ENCODE results near the gene AHDC1. TPM values are rescaled to one million over a fixed set of nuclear protein-coding genes. Genes with fewer than 3 reads are reported as not detected.

The AHDC1 gene
- total RNA-seq, 2 experiments from 2014 or later = 26.3 to 27.6 TPM

- CTCF ChIA-PET = interaction anchor here (0.9 to 25.3 kb wide), 7 partner anchors 12 to 231 kb away, joined by 3 to 533 read pairs (median 3); partner anchors contain the start of genes AHDC1 and IFI6
- Mint-ChIP-seq H3K36me3 (ENCODE audit: low read depth) (no peaks in the 10 kb centered on the region), H3K4me1 (ENCODE audit: low read depth) (peaks cover 44% of the 10 kb centered on the region), H3K4me3 (no peak overlapping the region), H3K27me3 (no peaks in the 10 kb centered on the region), H3K27ac (peak overlapping the region; percentile 85), H3K9me3 (no peaks in the 10 kb centered on the region)
- intact Hi-C loops (cut with micrococcal nuclease) = no loop called here
- DNase-seq (peak; percentile 75), ATAC-seq (peak; percentile 86)
- no peak for TF ChIP-seq CTCF (IDR thresholded peaks at IDR 0.05)
- POLR2A ChIA-PET = interaction anchor here (0.7 to 13.7 kb wide), 4 partner anchors 12 to 45 kb away, joined by 3 to 98 read pairs (median 7); no protein-coding TSS in a partner anchor
These were observed 14.6 kb upstream of the AHDC1 start for GRCh38 chr1:27618341-27619082.

GRCh38 chr1:27617420-27617819, 13.5 kb upstream of the AHDC1 start:
- H3K4me1 Mint-ChIP-seq (ENCODE audit: low read depth) = peaks cover 44% of the 10 kb centered on the region
- ChIA-PET CTCF (interaction anchor here (1.0 to 25.3 kb wide), 4 partner anchors 11 to 49 kb away, joined by 3 to 533 read pairs (median 58); partner anchors contain the start of genes AHDC1 and IFI6), POLR2A (interaction anchor here (1.0 to 13.7 kb wide), 4 partner anchors 10 to 46 kb away, joined by 3 to 98 read pairs (median 4); partner anchors contain the start of gene AHDC1)
- intact Hi-C loops (cut with micrococcal nuclease) = no loop called here
- H3K9me3 Mint-ChIP-seq = no peaks in the 10 kb centered on the region
- TF ChIP-seq CTCF (IDR thresholded peaks at IDR 0.05) = no peak
- H3K36me3 Mint-ChIP-seq (ENCODE audit: low read depth) = no peaks in the 10 kb centered on the region
- ATAC-seq (no peak), DNase-seq (no peak)
- no peak overlapping the region for H3K4me3 Mint-ChIP-seq
- no peaks in the 10 kb centered on the region for H3K27me3 Mint-ChIP-seq
- peak overlapping the region; percentile 85 for H3K27ac Mint-ChIP-seq

GRCh38 chr1:27616441-27616840, 12.5 kb upstream of the AHDC1 start:
- Mint-ChIP-seq H3K9me3 (no peaks in the 10 kb centered on the region), H3K4me3 (no peak overlapping the region), H3K27me3 (no peaks in the 10 kb centered on the region), H3K36me3 (ENCODE audit: low read depth) (no peaks in the 10 kb centered on the region), H3K4me1 (ENCODE audit: low read depth) (peaks cover 44% of the 10 kb centered on the region), H3K27ac (no peak overlapping the region)
- ATAC-seq (no peak), DNase-seq (no peak)
- intact Hi-C loops (cut with micrococcal nuclease) = no loop called here
- POLR2A ChIA-PET = interaction anchor here (0.6 to 13.7 kb wide), 4 partner anchors 13 to 203 kb away, joined by 3 to 98 read pairs (median 4); partner anchors contain the start of gene AHDC1
- CTCF ChIA-PET = interaction anchor here (0.9 to 25.3 kb wide), 5 partner anchors 9 to 60 kb away, joined by 3 to 533 read pairs (median 4); partner anchors contain the start of genes AHDC1 and IFI6
- peak; percentile 20 for TF ChIP-seq CTCF (IDR thresholded peaks at IDR 0.05)

GRCh38 chr1:27615346-27616192, 11.6 kb upstream of the AHDC1 start:
- intact Hi-C loops (cut with micrococcal nuclease) = no loop called here
- POLR2A ChIA-PET = interaction anchor here (0.6 to 13.7 kb wide), 3 partner anchors 14 to 204 kb away, joined by 3 to 98 read pairs (median 3); no protein-coding TSS in a partner anchor
- Mint-ChIP-seq H3K27me3 (no peaks in the 10 kb centered on the region), H3K4me1 (ENCODE audit: low read depth) (peaks cover 47% of the 10 kb centered on the region), H3K4me3 (no peak overlapping the region), H3K36me3 (ENCODE audit: low read depth) (no peaks in the 10 kb centered on the region), H3K27ac (no peak overlapping the region), H3K9me3 (no peaks in the 10 kb centered on the region)
- DNase-seq (no peak), ATAC-seq (no peak)
- no peak for TF ChIP-seq CTCF (IDR thresholded peaks at IDR 0.05)
- CTCF ChIA-PET = interaction anchor here (0.9 to 25.3 kb wide), 5 partner anchors 9 to 59 kb away, joined by 3 to 533 read pairs (median 4); partner anchors contain the start of genes AHDC1 and IFI6

Measured in activated CD8-positive, alpha-beta T cell treated with anti-CD3 and anti-CD28 coated beads for 36 hours (primary cell).